HG03439 (cell line): ENCODE data around the gene PPM1B.
"Not testable (repeated sequence)": the region's sequence is repeated elsewhere in the genome, so short reads cannot be mapped to it uniquely, and the experiment has no call there.

Experiments
- ATAC-seq: cut with Tn5 transposase; IDR thresholded peaks from one replicate; pipeline ENCODE4 v1.9.1; 2021; ENCODE audit warnings: mild to moderate bottlenecking, moderate library complexity; ENCODE audit not compliant: unreplicated experiment

The PPM1B gene

GRCh38 chr2:44155666-44156446 is 12.8 kb upstream of the PPM1B start:
- no peak for ATAC-seq

- no peak for ATAC-seq
Measured at GRCh38 chr2:44163777-44164176, 4.9 kb upstream of the PPM1B start.

GRCh38 chr2:44164617-44165016 is 4.1 kb upstream of the PPM1B start:
- no peak for ATAC-seq

- no peak for ATAC-seq
Measured at GRCh38 chr2:44166096-44166495, 2.6 kb upstream of the PPM1B start.

GRCh38 chr2:44167311-44167907 is 1.3 kb upstream of the PPM1B start:
- no peak for ATAC-seq

GRCh38 chr2:44167908-44168680 is 581 bp upstream of the PPM1B start:
- peak; percentile 81 for ATAC-seq

- peak; percentile 18 for ATAC-seq
Measured at GRCh38 chr2:44169155-44169898, 652 bp downstream of the PPM1B start.

- ATAC-seq, result no peak
Measured at GRCh38 chr2:44170311-44170717, 1.6 kb downstream of the PPM1B start.

GRCh38 chr2:44171018-44171417 is 2.3 kb downstream of the PPM1B start:
- no peak for ATAC-seq

GRCh38 chr2:44171442-44171841 is 2.8 kb downstream of the PPM1B start:
- ATAC-seq, result not testable (repeated sequence)

- no peak for ATAC-seq
Measured at GRCh38 chr2:44172576-44172975, 3.9 kb downstream of the PPM1B start.

- no peak for ATAC-seq
Measured at GRCh38 chr2:44178950-44179349, 10.3 kb downstream of the PPM1B start.

- ATAC-seq, result no peak
Measured at GRCh38 chr2:44181648-44182047, 13.0 kb downstream of the PPM1B start.

GRCh38 chr2:44184106-44184505 is 15.4 kb downstream of the PPM1B start:
- ATAC-seq, result no peak

GRCh38 chr2:44186810-44187209 is 18.1 kb downstream of the PPM1B start:
- no peak for ATAC-seq

- ATAC-seq, result no peak
Measured at GRCh38 chr2:44187251-44187650, 18.6 kb downstream of the PPM1B start.

- no peak for ATAC-seq
Measured at GRCh38 chr2:44188696-44189095, 20.0 kb downstream of the PPM1B start.

GRCh38 chr2:44189104-44189503 is 20.4 kb downstream of the PPM1B start:
- ATAC-seq, result no peak

- ATAC-seq, result no peak
Measured at GRCh38 chr2:44190526-44190925, 21.9 kb downstream of the PPM1B start.

GRCh38 chr2:44191739-44192138 is 23.1 kb downstream of the PPM1B start:
- ATAC-seq, result peak; percentile 84

GRCh38 chr2:44192646-44193045 is 24.0 kb downstream of the PPM1B start:
- ATAC-seq, result no peak
